ENCODE measurements around the gene UPK2. TPM values are rescaled to one million over a fixed set of nuclear protein-coding genes. Genes with fewer than 3 reads are reported as not detected.

Gene UPK2
- total and polyA plus RNA-seq, 10 of the 15 experiments (the other 5 are each of a cell fraction or from before 2014, with no cell fraction given), result 0.07 to 1.0 (median 0.31) TPM; not detected in 7

DNA sequence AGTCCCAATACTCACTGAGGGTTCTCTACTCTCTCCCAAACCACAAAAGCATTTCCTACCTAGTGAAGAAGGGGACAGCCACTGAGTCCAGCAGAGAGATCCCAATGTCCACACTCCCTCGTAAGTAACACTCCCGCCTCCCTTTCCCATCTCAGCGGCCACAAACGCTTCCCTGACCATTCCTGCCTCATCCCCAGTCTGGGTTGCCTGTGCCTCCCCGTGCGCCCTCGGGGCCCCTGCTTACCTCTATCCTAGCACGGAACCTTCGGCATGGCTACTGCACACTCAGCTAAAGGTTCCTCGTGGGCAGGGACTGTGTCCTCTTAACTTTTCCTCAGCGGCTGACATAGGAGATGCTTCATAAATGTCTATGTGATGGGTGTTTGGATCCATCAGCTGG lies 1.5 kb downstream of the UPK2 start:
- in situ Hi-C loops (cut with MboI), result loop anchor here (5.0 kb wide), 1 partner anchor 50 kb away; no protein-coding TSS in a partner anchor
- WGBS (ENCODE audit: insufficient coverage, insufficient replicate concordance, low lambda C conversion rate, missing lambda C conversion rate), result 40% methylated on average over 11 of the region's 11 CpGs

GRCh38 chr11:118957968-118958367 lies 1.9 kb downstream of the UPK2 start:
- ChIA-PET RAD21 (ENCODE audit: unreplicated experiment) (interaction anchor here (1.7 to 2.1 kb wide), 2 partner anchors 21 to 25 kb away, joined by 4 to 5 read pairs; no protein-coding TSS in a partner anchor), SMC1A (ENCODE audit: uncharacterized antibody, unreplicated experiment) (interaction anchor here (1.2 to 1.4 kb wide), 2 partner anchors 13 to 264 kb away, joined by 3 to 4 read pairs; no protein-coding TSS in a partner anchor), POLR2A (interaction anchor here (0.6 kb wide), 1 partner anchor 613 kb away, joined by 3 read pairs; no protein-coding TSS in a partner anchor), CTCF (interaction anchor here (0.7 to 3.5 kb wide), 8 partner anchors 26 to 268 kb away, joined by 3 to 18 read pairs (median 6); no protein-coding TSS in a partner anchor)
- Histone ChIP-seq H2AFZ (ENCODE audit: control insufficient read depth, low read depth, low read length) (no peak overlapping the region), H3K4me1 (ENCODE audit: control insufficient read depth, insufficient read depth, low read length) (no peaks in the 10 kb centered on the region), H3K4me3 (no peak overlapping the region), H3K79me2 (ENCODE audit: control insufficient read depth, insufficient read depth, low read length) (no peaks in the 10 kb centered on the region), H3K4me2 (ENCODE audit: control insufficient read depth, insufficient read depth) (no peak overlapping the region), H3K9ac (ENCODE audit: control insufficient read depth, insufficient read depth, low read length) (no peak overlapping the region), H4K20me1 (ENCODE audit: control insufficient read depth, insufficient read depth) (no peaks in the 10 kb centered on the region), H3K27me3 (replicated peaks in 1 of 2; ENCODE audit: control insufficient read depth in 2 of 2, insufficient read depth in 2 of 2, low read length in 1 of 2) (peaks cover 0 to 6% of the 10 kb centered on the region in 2 experiments; a peak in 1 of 4 replicates), H3K9me3 (replicated peaks; ENCODE audit: control insufficient read depth, insufficient read depth, low read length) (no peaks in the 10 kb centered on the region), H3K36me3 (ENCODE audit: control insufficient read depth in 2 of 2, insufficient read depth in 2 of 2, low read length in 1 of 2) (no peaks in the 10 kb centered on the region), H3K27ac (ENCODE audit: control insufficient read depth, insufficient read depth) (no peak overlapping the region)
- no peak for DNase-seq (ENCODE audit: low read depth, low spot score)
- TF ChIP-seq, protein P1, sequence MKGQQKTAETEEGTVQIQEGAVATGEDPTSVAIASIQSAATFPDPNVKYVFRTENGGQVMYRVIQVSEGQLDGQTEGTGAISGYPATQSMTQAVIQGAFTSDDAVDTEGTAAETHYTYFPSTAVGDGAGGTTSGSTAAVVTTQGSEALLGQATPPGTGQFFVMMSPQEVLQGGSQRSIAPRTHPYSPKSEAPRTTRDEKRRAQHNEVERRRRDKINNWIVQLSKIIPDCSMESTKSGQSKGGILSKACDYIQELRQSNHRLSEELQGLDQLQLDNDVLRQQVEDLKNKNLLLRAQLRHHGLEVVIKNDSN (IDR thresholded peaks at IDR 0.05; ENCODE audit: borderline replicate concordance, extremely low read length, insufficient read depth, low read depth, low read length), result no peak
- TF ChIP-seq TCF12 (IDR thresholded peaks at IDR 0.05; ENCODE audit: low read depth, low read length) (no peak), REST (IDR thresholded peaks at IDR 0.05; ENCODE audit: low read depth, low read length) (no peak), NFYA (IDR thresholded peaks at IDR 0.05; ENCODE audit: borderline replicate concordance, low read depth, low read length) (no peak), CEBPB (IDR thresholded peaks at IDR 0.05; ENCODE audit: borderline replicate concordance in 1 of 2, low read depth in 2 of 2, low read length in 2 of 2) (no peak), NFIC (IDR thresholded peaks at IDR 0.05; ENCODE audit: low read depth, low read length) (no peak)
- no peak for FAIRE-seq
- 55% methylated on average over 8 of the region's 8 CpGs for WGBS (ENCODE audit: insufficient coverage, insufficient replicate concordance, low lambda C conversion rate, missing lambda C conversion rate)
- no TSS peak for BruUV-seq (replicated peaks)
- ATAC-seq, result no peak
- in situ Hi-C loops (cut with MboI), result loop anchor here (5.0 kb wide), 1 partner anchor 51 kb away; no protein-coding TSS in a partner anchor
- intact Hi-C loops (cut with micrococcal nuclease; ENCODE audit: unreplicated experiment), result loop anchor here (2.0 kb wide), 2 partner anchors 27 to 267 kb away; no protein-coding TSS in a partner anchor

More for the DNA sequence above, 1.5 kb downstream of the UPK2 start:
- Histone ChIP-seq H2AFZ (ENCODE audit: control insufficient read depth, low read depth, low read length) (no peak overlapping the region), H3K79me2 (ENCODE audit: control insufficient read depth, insufficient read depth, low read length) (no peaks in the 10 kb centered on the region), H3K27ac (ENCODE audit: control insufficient read depth, insufficient read depth) (no peak overlapping the region), H3K4me1 (ENCODE audit: control insufficient read depth, insufficient read depth, low read length) (no peaks in the 10 kb centered on the region), H3K27me3 (replicated peaks in 1 of 2; ENCODE audit: control insufficient read depth in 2 of 2, insufficient read depth in 2 of 2, low read length in 1 of 2) (peaks cover 0 to 6% of the 10 kb centered on the region in 2 experiments; a peak in 1 of 4 replicates), H3K9me3 (replicated peaks; ENCODE audit: control insufficient read depth, insufficient read depth, low read length) (no peaks in the 10 kb centered on the region), H3K36me3 (ENCODE audit: control insufficient read depth in 2 of 2, insufficient read depth in 2 of 2, low read length in 1 of 2) (no peaks in the 10 kb centered on the region), H3K4me2 (ENCODE audit: control insufficient read depth, insufficient read depth) (no peak overlapping the region), H3K9ac (ENCODE audit: control insufficient read depth, insufficient read depth, low read length) (no peak overlapping the region), H4K20me1 (ENCODE audit: control insufficient read depth, insufficient read depth) (no peaks in the 10 kb centered on the region), H3K4me3 (no peak overlapping the region)
- POLR2A ChIA-PET, result no interaction called here
- FAIRE-seq, result no peak
- CTCF ChIA-PET, result interaction anchor here (0.7 to 3.5 kb wide), 14 partner anchors 8 to 271 kb away, joined by 3 to 18 read pairs (median 5); partner anchors contain the start of gene CENATAC
- ATAC-seq, result no peak
- TF ChIP-seq SUPT20H (IDR thresholded peaks at IDR 0.05; ENCODE audit: borderline replicate concordance, control insufficient read depth, low read depth, low read length), result no peak
- TF ChIP-seq, protein P2, sequence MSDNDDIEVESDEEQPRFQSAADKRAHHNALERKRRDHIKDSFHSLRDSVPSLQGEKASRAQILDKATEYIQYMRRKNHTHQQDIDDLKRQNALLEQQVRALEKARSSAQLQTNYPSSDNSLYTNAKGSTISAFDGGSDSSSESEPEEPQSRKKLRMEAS (IDR thresholded peaks at IDR 0.05; ENCODE audit: low read depth, low read length), result no peak
- TF ChIP-seq LARP7 (IDR thresholded peaks at IDR 0.05), result no peak
- TF ChIP-seq ESRRA (IDR thresholded peaks at IDR 0.05; ENCODE audit: low read length), result no peak
- TF ChIP-seq NR2C1 (IDR thresholded peaks at IDR 0.05), result no peak
- no TSS peak for BruUV-seq (replicated peaks)
- DNase-seq (ENCODE audit: low read depth, low spot score), result no peak
- SMC1A ChIA-PET (ENCODE audit: uncharacterized antibody, unreplicated experiment), result interaction anchor here (0.6 to 1.4 kb wide), 6 partner anchors 13 to 264 kb away, joined by 3 to 8 read pairs (median 3); no protein-coding TSS in a partner anchor
- RAD21 ChIA-PET (ENCODE audit: unreplicated experiment), result interaction anchor here (1.0 to 2.2 kb wide), 5 partner anchors 20 to 363 kb away, joined by 3 to 7 read pairs (median 5); no protein-coding TSS in a partner anchor
- intact Hi-C loops (cut with micrococcal nuclease; ENCODE audit: unreplicated experiment), result loop anchor here (2.0 kb wide), 2 partner anchors 27 to 267 kb away; no protein-coding TSS in a partner anchor
